Endothelial cell of umbilical vein (primary cell): ENCODE results near the gene ZNF407. TPM values are rescaled to one million over a fixed set of nuclear protein-coding genes. Genes with fewer than 3 reads are reported as not detected.

Experiments
- BruUV-seq: library from RNA; stranded (reverse); fragments of 400-500 nt; replicated peaks from 2 replicates; lab custom pipeline; 2021; lab: Mats Ljungman, UMichigan
- CTCF ChIA-PET: fragments of 300-600, 350-600 bp; sonication (Branson Sonifier 250); formaldehyde crosslinking; loops from one replicate; lab custom pipeline; 2021; ENCODE audit warnings: antibody characterized with exemption, inconsistent platforms; lab: Charles Lee
- POLR2A ChIA-PET: fragments of 300-600, 350-600 bp; sonication (Branson Sonifier 250); formaldehyde crosslinking; loops from one replicate; lab custom pipeline; 2021; ENCODE audit warnings: antibody characterized with exemption, inconsistent platforms; lab: Charles Lee
- DNase-seq: peaks from one replicate; pipeline ENCODE4 v3.0.0-alpha.2; 2011; ENCODE audit warnings: low read depth, low spot score
- FAIRE-seq: peaks from 2 replicates; lab custom pipeline; 2011; peaks lifted over from hg19 to GRCh38; lab: Jason Lieb, UNC
- H2AFZ ChIP-seq: 2 replicates; pipeline ENCODE4 v1.6.0; 2012; ENCODE audit warnings: low read depth, low read length, control low read depth, inconsistent platforms
- H3K27ac ChIP-seq: 2 replicates; pipeline ENCODE4 v1.5.1; 2011; ENCODE audit warnings: low read depth, mild to moderate bottlenecking, control low read depth, low read length, moderate library complexity; ENCODE audit not compliant: insufficient read depth
- H3K27me3 ChIP-seq, 2 experiments: 2 replicates each; pipeline versions ENCODE4 v1.6.0 to v1.6.1; 2011; ENCODE audit warnings: low read length in 2 of 2, mixed read lengths in 1 of 2; ENCODE audit not compliant: control insufficient read depth in 2 of 2, insufficient read depth in 2 of 2
- H3K36me3 ChIP-seq, 2 experiments: 2 replicates in 1 of 2; 3 replicates in 1 of 2; pipeline ENCODE4 v1.5.1; 2011; ENCODE audit warnings: low read length in 2 of 2, mild to moderate bottlenecking in 1 of 2, moderate library complexity in 1 of 2; ENCODE audit not compliant: control insufficient read depth in 2 of 2, insufficient read depth in 2 of 2; ENCODE audit errors: extremely low read depth in 1 of 2
- H3K4me1 ChIP-seq: 3 replicates; pipeline ENCODE4 v1.5.1; 2011; ENCODE audit warnings: mild to moderate bottlenecking, low read length; ENCODE audit not compliant: control insufficient read depth, insufficient read depth; ENCODE audit errors: extremely low read depth
- H3K4me2 ChIP-seq: 2 replicates; pipeline ENCODE4 v1.6.1; 2011; ENCODE audit warnings: low read length, control low read depth, mixed read lengths; ENCODE audit not compliant: insufficient read depth
- H3K4me3 ChIP-seq, 3 experiments: fragments of 200-600 bp in 1 of 3; sonication (generic), shearing (Covaris generic) in 1 of 3; replicated peaks in 1 of 3; 2 replicates each; pipeline ENCODE4 v1.5.1; 2011 to 2016; ENCODE audit warnings: control low read depth in 3 of 3, low read length in 3 of 3, mild to moderate bottlenecking in 2 of 3, inconsistent platforms in 1 of 3, low read depth in 1 of 3, moderate library complexity in 1 of 3; ENCODE audit not compliant: insufficient read depth in 1 of 3
- H3K79me2 ChIP-seq: 2 replicates; pipeline ENCODE4 v1.6.0; 2012; ENCODE audit warnings: low read length, inconsistent platforms; ENCODE audit not compliant: control insufficient read depth, insufficient read depth
- H3K9ac ChIP-seq: replicated peaks from 2 replicates; pipeline ENCODE3; 2011; ENCODE audit warnings: low read length, control low read depth; ENCODE audit not compliant: insufficient read depth; ENCODE audit errors: extremely low read depth
- H3K9me1 ChIP-seq: replicated peaks from 3 replicates; pipeline ENCODE4 v1.6.0; 2011; ENCODE audit warnings: mild to moderate bottlenecking, low read length; ENCODE audit not compliant: control insufficient read depth, insufficient read depth; ENCODE audit errors: extremely low read depth
- H3K9me3 ChIP-seq: replicated peaks from 2 replicates; pipeline ENCODE4 v1.5.1; 2012; ENCODE audit warnings: low read length, inconsistent platforms; ENCODE audit not compliant: control insufficient read depth, insufficient read depth
- H4K20me1 ChIP-seq: replicated peaks from 2 replicates; pipeline ENCODE3; 2011; ENCODE audit warnings: mild to moderate bottlenecking, low read length; ENCODE audit not compliant: control insufficient read depth, insufficient read depth; ENCODE audit errors: extremely low read depth
- FOS ChIP-seq: IDR thresholded peaks from 2 replicates; pipeline ENCODE4 v1.6.1; 2011; ENCODE audit warnings: mild to moderate bottlenecking, low read length, moderate library complexity, borderline replicate concordance; ENCODE audit not compliant: insufficient read depth
- GATA2 ChIP-seq: IDR thresholded peaks from 2 replicates; pipeline ENCODE4 v1.7.0; 2011; ENCODE audit warnings: low read depth, mild to moderate bottlenecking, moderate library complexity, mixed read lengths, low read length; ENCODE audit not compliant: insufficient read length, insufficient read depth
- JUN ChIP-seq: IDR thresholded peaks from 2 replicates; pipeline ENCODE4 v1.6.1; 2011; ENCODE audit warnings: borderline replicate concordance, low read depth; ENCODE audit not compliant: insufficient read length, insufficient read depth
- POLR2A ChIP-seq: IDR thresholded peaks from 2 replicates; pipeline ENCODE4 v1.6.1; 2012; ENCODE audit warnings: low read depth, mild to moderate bottlenecking, control low read depth, low read length
- dilution Hi-C: fragments of 300-500 bp; cut with MboI; formaldehyde crosslinking; loops from one replicate; pipeline ENCODE4 v1.15.0; 2019; ENCODE audit warnings: low sequenced_read_pairs; ENCODE audit not compliant: extremely low pct_ligation_motif_present
- intact Hi-C: fragments of 100-400 bp; cut with micrococcal nuclease; formaldehyde crosslinking; loops from one replicate; pipeline ENCODE4 v1.10.0; 2022
- polyA plus RNA-seq, 4 experiments: library from polyadenylated mRNA; depleted of rRNA in 3 of 4; stranded (reverse) in 3 of 4; unstranded in 1 of 4; fragments of >200 nt; gene quantifications; 2 replicates each; pipeline versions ENCODE4 v1.2.1 to v1.2.3, GENCODE V29; 2011 to 2012; ENCODE audit warnings: missing spikeins in 1 of 4
- total RNA-seq: library from RNA; stranded (reverse); gene quantifications from 2 replicates; pipeline ENCODE4 v1.2.3, GENCODE V29; 2021
- TF ChIP-seq, protein P1 (sequence below): IDR thresholded peaks from 2 replicates; pipeline ENCODE4 v1.6.1; 2011; ENCODE audit not compliant: insufficient read depth, insufficient read length

Gene ZNF407
- total and polyA plus RNA-seq, 2 donors (not counting 3 experiments of a cell fraction or from before 2014, with no cell fraction given), result 3.8 to 20.1 TPM

DNA sequence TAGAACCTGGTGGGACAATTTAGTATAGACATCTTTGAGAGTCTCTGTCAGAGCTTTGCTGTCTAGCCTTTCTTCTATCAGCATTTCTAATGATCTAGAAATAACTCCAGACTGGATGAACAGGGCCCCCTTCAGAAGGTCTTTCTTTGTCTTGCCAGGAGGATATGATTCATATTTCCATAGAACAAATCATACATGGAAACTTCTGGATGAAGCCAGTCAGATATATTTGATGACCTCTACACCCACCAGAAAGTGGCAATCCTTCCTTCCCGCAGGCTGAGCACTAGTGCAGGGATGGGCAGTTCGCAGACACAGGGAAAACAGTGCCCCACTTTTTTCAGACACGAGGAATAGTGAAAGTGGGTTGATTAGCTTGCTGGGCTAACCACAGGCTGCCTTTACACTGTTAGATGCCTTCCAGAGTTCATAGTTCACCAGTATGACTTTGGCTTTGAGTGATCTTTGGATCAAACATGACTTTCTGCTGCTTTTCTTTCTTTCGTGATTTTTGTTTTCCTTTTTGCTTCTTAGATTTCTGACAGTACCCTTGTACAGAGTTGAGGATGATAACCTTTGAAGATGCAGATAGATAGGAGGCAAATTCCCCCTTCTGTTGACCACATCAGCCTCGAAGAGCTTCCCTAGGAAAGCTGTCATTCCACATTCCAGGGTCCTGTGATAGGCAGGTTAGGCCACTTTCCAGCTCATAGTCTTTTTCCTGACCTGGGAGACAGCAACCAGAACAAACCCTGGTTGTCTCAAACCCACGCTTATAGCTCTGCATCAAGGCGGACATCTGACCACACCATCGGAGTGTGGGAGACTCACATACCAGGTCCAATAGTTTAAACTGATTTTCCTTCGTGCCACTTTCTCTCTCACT lies 237.0 kb downstream of the ZNF407 start:
- no peak overlapping the region for H3K9ac ChIP-seq
- H3K79me2 ChIP-seq, result no peaks in the 10 kb centered on the region
- H3K27me3 ChIP-seq, result no peaks in the 10 kb centered on the region
- H3K9me1 ChIP-seq, result no peaks in the 10 kb centered on the region
- BruUV-seq, result no TSS peak
- no peaks in the 10 kb centered on the region for H4K20me1 ChIP-seq
- intact Hi-C loops, result loop anchor here (10.0 kb wide), 1 partner anchor 370 kb away; the partner anchor contains the start of gene PTGR3
- H3K4me1 ChIP-seq, result peaks cover 25% of the 10 kb centered on the region
- peak overlapping the region; percentile 49 for H3K4me2 ChIP-seq
- TF ChIP-seq, protein P1, sequence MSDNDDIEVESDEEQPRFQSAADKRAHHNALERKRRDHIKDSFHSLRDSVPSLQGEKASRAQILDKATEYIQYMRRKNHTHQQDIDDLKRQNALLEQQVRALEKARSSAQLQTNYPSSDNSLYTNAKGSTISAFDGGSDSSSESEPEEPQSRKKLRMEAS, result no peak
- TF ChIP-seq GATA2, result peak; percentile 67
- peak; percentile 65 for TF ChIP-seq JUN
- no peak for TF ChIP-seq POLR2A
- TF ChIP-seq FOS, result peak; percentile 76
- H3K4me3 ChIP-seq, result no peak overlapping the region
- dilution Hi-C loops, result no loop called here
- FAIRE-seq, result peak; percentile 79
- H3K36me3 ChIP-seq, result no peaks in the 10 kb centered on the region
- H3K27ac ChIP-seq, result peak overlapping the region; percentile 58
- H3K9me3 ChIP-seq, result no peaks in the 10 kb centered on the region
- DNase-seq, result peak; percentile 76
- peak overlapping the region; percentile 19 for H2AFZ ChIP-seq
- CTCF ChIA-PET, result interaction anchor here (0.6 to 1.7 kb wide), 5 partner anchors 16 to 207 kb away, joined by 3 to 10 read pairs (median 3); no protein-coding TSS in a partner anchor
- POLR2A ChIA-PET, result no interaction called here
